Peyer's patch (tissue), 4 donors: Measurements from ENCODE around the gene NEURL1B.

Experiments
- CTCF ChIP-seq, 6 experiments: fragments of 450-650 bp in 4 of 6; fragments of 200-600 bp in 2 of 6; sonication (generic) in 1 of 6; IDR thresholded peaks; one replicate each; pipeline ENCODE4 v1.5.1; 2017 to 2019; ENCODE audit warnings: antibody characterized with exemption in 6 of 6, mild to moderate bottlenecking in 3 of 6, moderate library complexity in 1 of 6
- POLR2A ChIP-seq, 2 donors: fragments of 450-650 bp; IDR thresholded peaks; one replicate each; pipeline ENCODE4 v1.5.1; 2017; ENCODE audit warnings: antibody characterized with exemption in 2 of 2, mild to moderate bottlenecking in 2 of 2, moderate library complexity in 2 of 2

GRCh38 chr5:172666251-172666650 lies 25.2 kb downstream of the NEURL1B start:
- TF ChIP-seq CTCF (IDR thresholded peaks at IDR 0.05): no peak
- no peak for TF ChIP-seq POLR2A (IDR thresholded peaks at IDR 0.05)
